Astrocyte (in vitro differentiated cells and primary cell): ENCODE data around the gene MAP7. TPM values are rescaled to one million over a fixed set of nuclear protein-coding genes. Genes with fewer than 3 reads are reported as not detected.

Experiments used
- DNase-seq: peaks from one replicate; pipeline ENCODE4 v3.0.0-alpha.2; 2010; ENCODE audit warnings: low read depth
- FAIRE-seq: peaks from 2 replicates; lab custom pipeline; 2011; peaks lifted over from hg19 to GRCh38; lab: Jason Lieb, UNC
- H2AFZ ChIP-seq: 2 replicates; pipeline ENCODE4 v1.6.0; 2012; ENCODE audit warnings: low read depth, low read length, inconsistent platforms
- H3K27ac ChIP-seq: 2 replicates; pipeline ENCODE4 v1.5.1; 2011; ENCODE audit warnings: low read depth, low read length, inconsistent platforms
- H3K27me3 ChIP-seq: 2 replicates; pipeline ENCODE4 v1.6.0; 2011; ENCODE audit warnings: low read length, inconsistent platforms; ENCODE audit not compliant: insufficient read depth
- H3K36me3 ChIP-seq: 2 replicates; pipeline ENCODE4 v1.5.1; 2011; ENCODE audit warnings: low read length, inconsistent platforms; ENCODE audit not compliant: insufficient read depth
- H3K4me1 ChIP-seq: 2 replicates; pipeline ENCODE4 v1.5.1; 2011; ENCODE audit warnings: low read length, inconsistent platforms; ENCODE audit not compliant: insufficient read depth
- H3K4me2 ChIP-seq: 2 replicates; pipeline ENCODE4 v1.6.0; 2012; ENCODE audit warnings: low read length, inconsistent platforms
- H3K4me3 ChIP-seq: 2 replicates; pipeline ENCODE4 v1.5.1; 2011; ENCODE audit warnings: low read depth, mild to moderate bottlenecking, low read length, inconsistent platforms; ENCODE audit not compliant: insufficient read depth
- H3K79me2 ChIP-seq: 2 replicates; pipeline ENCODE4 v1.6.0; 2012; ENCODE audit warnings: mild to moderate bottlenecking, low read length, inconsistent platforms; ENCODE audit not compliant: insufficient read depth
- H3K9ac ChIP-seq: 2 replicates; pipeline ENCODE4 v1.6.0; 2012; ENCODE audit warnings: mild to moderate bottlenecking, low read length, inconsistent platforms
- H3K9me3 ChIP-seq: 2 replicates; pipeline ENCODE4 v1.5.1; 2012; ENCODE audit warnings: low read depth, mild to moderate bottlenecking, low read length, inconsistent platforms; ENCODE audit not compliant: insufficient read depth
- H4K20me1 ChIP-seq: 2 replicates; pipeline ENCODE4 v1.6.0; 2012; ENCODE audit warnings: low read length, inconsistent platforms; ENCODE audit not compliant: insufficient read depth
- H3K27ac Mint-ChIP-seq: one replicate; pipeline ENCODE4 v1.8.0; 2021; ENCODE audit warnings: mild to moderate bottlenecking, mixed read lengths; ENCODE audit not compliant: unreplicated experiment
- H3K27me3 Mint-ChIP-seq: one replicate; pipeline ENCODE4 v1.8.0; 2021; ENCODE audit warnings: low read depth, mixed read lengths; ENCODE audit not compliant: unreplicated experiment
- H3K36me3 Mint-ChIP-seq: one replicate; pipeline ENCODE4 v1.8.0; 2021; ENCODE audit warnings: low read depth, mixed read lengths; ENCODE audit not compliant: unreplicated experiment
- H3K4me1 Mint-ChIP-seq: one replicate; pipeline ENCODE4 v1.8.0; 2021; ENCODE audit warnings: low read depth, mixed read lengths; ENCODE audit not compliant: unreplicated experiment
- H3K4me3 Mint-ChIP-seq: one replicate; pipeline ENCODE4 v1.8.0; 2021; ENCODE audit warnings: mild to moderate bottlenecking, moderate library complexity, mixed read lengths; ENCODE audit not compliant: unreplicated experiment
- H3K9me3 Mint-ChIP-seq: one replicate; pipeline ENCODE4 v1.8.0; 2021; ENCODE audit warnings: mild to moderate bottlenecking, mixed read lengths; ENCODE audit not compliant: unreplicated experiment
- EZH2 ChIP-seq: IDR thresholded peaks from 2 replicates; pipeline ENCODE4 v1.6.1; 2012; ENCODE audit warnings: mild to moderate bottlenecking, low read length, inconsistent platforms; ENCODE audit not compliant: insufficient read depth
- total RNA-seq: library from RNA; stranded (reverse); gene quantifications from 2 replicates; pipeline ENCODE4 v1.2.1, GENCODE V29; 2021
- TF ChIP-seq, protein P1 (sequence below): IDR thresholded peaks from 2 replicates; pipeline ENCODE4 v1.5.1; 2011; ENCODE audit warnings: low read depth, mild to moderate bottlenecking, inconsistent platforms, low read length, moderate library complexity; ENCODE audit not compliant: insufficient read depth

Gene MAP7
- total RNA-seq, 1 donor from 2014 or later: 3.3 TPM

DNA sequence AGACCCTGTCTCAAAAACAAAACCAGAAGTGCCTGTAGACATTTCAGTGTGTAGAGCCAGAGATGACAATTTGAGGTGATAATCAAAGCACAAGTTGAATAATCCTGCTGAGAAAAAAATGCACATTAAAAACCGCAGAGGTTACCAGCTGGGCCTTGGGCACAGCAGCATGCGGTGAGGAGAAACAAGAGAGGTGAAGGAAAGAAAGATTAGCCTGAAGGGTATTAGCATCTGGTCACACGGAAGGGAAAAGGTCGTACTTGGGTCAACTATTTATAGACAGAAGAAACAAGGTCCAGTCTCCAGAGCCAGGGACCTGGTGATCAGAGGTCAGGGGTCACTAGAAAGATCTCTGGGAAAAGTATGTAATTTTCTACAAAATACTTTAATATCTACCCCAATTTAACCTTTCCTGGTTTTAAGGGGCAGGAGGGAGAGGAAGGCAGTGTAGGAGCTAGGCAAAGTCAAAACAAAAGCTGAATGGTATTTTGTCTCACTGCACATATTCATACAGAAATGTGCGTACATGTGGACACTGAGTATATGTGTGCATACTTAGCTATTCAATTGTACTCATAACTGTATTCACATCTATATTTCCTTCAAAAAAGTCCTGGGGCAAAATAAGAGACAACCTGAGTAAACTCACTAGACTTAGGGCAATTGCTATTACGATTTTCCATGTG lies 10.1 kb downstream of the MAP7 start:
- H3K9me3 ChIP-seq: no peaks in the 10 kb centered on the region
- no peak overlapping the region for H3K4me2 ChIP-seq
- H3K4me3 ChIP-seq: no peak overlapping the region
- no peak overlapping the region for H2AFZ ChIP-seq
- Mint-ChIP-seq H3K9me3 (no peaks in the 10 kb centered on the region), H3K27me3 (no peaks in the 10 kb centered on the region), H3K36me3 (no peaks in the 10 kb centered on the region), H3K4me1 (no peaks in the 10 kb centered on the region), H3K4me3 (no peak overlapping the region), H3K27ac (no peak overlapping the region)
- no peaks in the 10 kb centered on the region for H4K20me1 ChIP-seq
- H3K9ac ChIP-seq: no peak overlapping the region
- H3K27ac ChIP-seq: no peak overlapping the region
- FAIRE-seq (no peak), DNase-seq (no peak)
- H3K36me3 ChIP-seq: no peaks in the 10 kb centered on the region
- no peaks in the 10 kb centered on the region for H3K4me1 ChIP-seq
- no peak for TF ChIP-seq EZH2
- TF ChIP-seq, protein P1, sequence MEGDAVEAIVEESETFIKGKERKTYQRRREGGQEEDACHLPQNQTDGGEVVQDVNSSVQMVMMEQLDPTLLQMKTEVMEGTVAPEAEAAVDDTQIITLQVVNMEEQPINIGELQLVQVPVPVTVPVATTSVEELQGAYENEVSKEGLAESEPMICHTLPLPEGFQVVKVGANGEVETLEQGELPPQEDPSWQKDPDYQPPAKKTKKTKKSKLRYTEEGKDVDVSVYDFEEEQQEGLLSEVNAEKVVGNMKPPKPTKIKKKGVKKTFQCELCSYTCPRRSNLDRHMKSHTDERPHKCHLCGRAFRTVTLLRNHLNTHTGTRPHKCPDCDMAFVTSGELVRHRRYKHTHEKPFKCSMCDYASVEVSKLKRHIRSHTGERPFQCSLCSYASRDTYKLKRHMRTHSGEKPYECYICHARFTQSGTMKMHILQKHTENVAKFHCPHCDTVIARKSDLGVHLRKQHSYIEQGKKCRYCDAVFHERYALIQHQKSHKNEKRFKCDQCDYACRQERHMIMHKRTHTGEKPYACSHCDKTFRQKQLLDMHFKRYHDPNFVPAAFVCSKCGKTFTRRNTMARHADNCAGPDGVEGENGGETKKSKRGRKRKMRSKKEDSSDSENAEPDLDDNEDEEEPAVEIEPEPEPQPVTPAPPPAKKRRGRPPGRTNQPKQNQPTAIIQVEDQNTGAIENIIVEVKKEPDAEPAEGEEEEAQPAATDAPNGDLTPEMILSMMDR: no peak
- H3K27me3 ChIP-seq: peaks cover 3% of the 10 kb centered on the region
- H3K79me2 ChIP-seq: no peaks in the 10 kb centered on the region

DNA sequence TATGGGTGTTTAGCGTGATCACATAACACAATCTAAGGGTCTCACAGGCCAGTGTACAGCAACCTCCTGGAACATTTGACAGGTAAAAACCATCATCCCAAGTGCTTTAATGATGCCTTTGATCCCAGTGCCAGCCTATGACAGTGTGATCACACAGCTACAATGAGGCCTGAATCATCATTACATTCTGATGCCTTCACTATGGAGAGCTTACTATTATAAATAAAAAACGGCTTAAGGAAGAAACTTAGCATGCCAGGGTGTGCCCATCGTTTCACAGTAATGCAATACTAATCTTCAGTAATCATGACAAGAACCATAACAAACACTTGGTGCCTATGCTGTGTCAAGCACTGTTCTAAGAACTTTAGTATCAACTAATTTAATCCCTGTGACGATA lies 11.4 kb downstream of the MAP7 start:
- Histone ChIP-seq H3K4me1 (no peaks in the 10 kb centered on the region), H3K4me3 (no peak overlapping the region), H3K27ac (no peak overlapping the region), H3K36me3 (no peaks in the 10 kb centered on the region), H3K79me2 (no peaks in the 10 kb centered on the region), H3K9ac (no peak overlapping the region), H3K27me3 (peaks cover 3% of the 10 kb centered on the region), H4K20me1 (no peaks in the 10 kb centered on the region), H2AFZ (no peak overlapping the region), H3K9me3 (no peaks in the 10 kb centered on the region), H3K4me2 (no peak overlapping the region)
- no peak for DNase-seq
- Mint-ChIP-seq H3K36me3 (no peaks in the 10 kb centered on the region), H3K9me3 (no peaks in the 10 kb centered on the region), H3K4me1 (no peaks in the 10 kb centered on the region), H3K27ac (no peak overlapping the region), H3K4me3 (no peak overlapping the region), H3K27me3 (no peaks in the 10 kb centered on the region)
- no peak for FAIRE-seq
- TF ChIP-seq, protein P1: no peak
- TF ChIP-seq EZH2: no peak

DNA sequence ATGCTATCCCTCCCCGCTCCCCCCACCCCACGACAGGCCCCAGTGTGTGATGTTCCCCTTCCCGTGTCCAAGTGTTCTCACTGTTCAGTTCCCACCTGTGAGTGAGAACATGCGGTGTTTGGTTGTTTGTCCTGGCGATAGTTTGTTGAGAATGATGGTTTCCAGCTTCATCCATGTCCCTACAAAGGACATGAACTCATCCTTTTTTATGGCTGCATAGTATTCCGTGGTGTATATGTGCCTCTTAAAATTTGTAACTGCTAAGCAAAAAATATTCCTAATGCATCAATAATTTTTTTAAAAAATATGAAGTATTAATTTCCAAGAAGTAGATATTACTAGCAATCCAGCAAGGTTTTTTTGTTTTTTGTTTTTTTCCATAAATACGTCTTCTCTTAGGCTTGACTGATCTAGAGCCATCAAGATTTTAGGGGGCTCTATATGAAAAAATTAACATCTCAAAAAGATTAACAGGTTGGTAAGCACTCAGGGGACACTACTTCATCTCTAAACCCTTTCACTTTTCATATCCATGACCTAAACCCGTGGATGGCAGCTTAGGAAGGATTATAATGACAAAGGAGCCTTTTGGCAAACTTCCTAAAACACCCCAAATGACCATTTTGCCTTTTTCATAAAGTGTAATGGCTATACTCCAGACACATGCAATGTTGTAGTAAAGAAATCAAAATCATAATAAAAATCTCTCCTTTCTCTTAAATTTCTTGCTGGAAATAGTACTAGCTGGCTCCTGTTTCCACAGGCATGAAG lies 14.2 kb downstream of the MAP7 start:
- H3K27me3 ChIP-seq: no peaks in the 10 kb centered on the region
- no peak for FAIRE-seq
- H3K79me2 ChIP-seq: no peaks in the 10 kb centered on the region
- Mint-ChIP-seq H3K4me3 (no peak overlapping the region), H3K36me3 (no peaks in the 10 kb centered on the region), H3K27ac (no peak overlapping the region), H3K9me3 (no peaks in the 10 kb centered on the region), H3K4me1 (no peaks in the 10 kb centered on the region), H3K27me3 (no peaks in the 10 kb centered on the region)
- H3K27ac ChIP-seq: no peak overlapping the region
- H3K36me3 ChIP-seq: no peaks in the 10 kb centered on the region
- no peak overlapping the region for H2AFZ ChIP-seq
- H4K20me1 ChIP-seq: no peaks in the 10 kb centered on the region
- no peak overlapping the region for H3K9ac ChIP-seq
- no peaks in the 10 kb centered on the region for H3K4me1 ChIP-seq
- H3K4me2 ChIP-seq: no peak overlapping the region
- H3K9me3 ChIP-seq: no peaks in the 10 kb centered on the region
- DNase-seq: no peak
- no peak for TF ChIP-seq EZH2
- TF ChIP-seq, protein P1: no peak
- no peak overlapping the region for H3K4me3 ChIP-seq
